Mesendoderm (in vitro differentiated cells): ENCODE measurements around the gene PPP1R27.

Source experiments
- DNase-seq: peaks from one replicate; pipeline ENCODE4 v3.0.0; 2013
- H2AK5ac ChIP-seq: 2 replicates; pipeline ENCODE4 v1.6.1; 2013; ENCODE audit warnings: low read length, inconsistent platforms
- H2BK120ac ChIP-seq: 2 replicates; pipeline ENCODE4 v1.6.1; 2013; ENCODE audit warnings: low read depth, mild to moderate bottlenecking, low read length, moderate library complexity, mixed read lengths
- H2BK15ac ChIP-seq: replicated peaks from 2 replicates; pipeline ENCODE4 v1.6.1; 2013; ENCODE audit warnings: low read depth, mild to moderate bottlenecking, moderate library complexity
- H2BK5ac ChIP-seq: 2 replicates; pipeline ENCODE4 v1.6.1; 2013; ENCODE audit warnings: low read length, inconsistent platforms
- H3K18ac ChIP-seq: 2 replicates; pipeline ENCODE4 v1.6.1; 2013; ENCODE audit warnings: mild to moderate bottlenecking, low read length, mixed read lengths
- H3K23ac ChIP-seq: one replicate; pipeline ENCODE4 v1.6.1; 2013; ENCODE audit warnings: low read length
- H3K27ac ChIP-seq: 2 replicates; pipeline ENCODE4 v1.5.1; 2013; ENCODE audit warnings: low read depth, mild to moderate bottlenecking, inconsistent platforms, low read length, moderate library complexity
- H3K27me3 ChIP-seq: 2 replicates; pipeline ENCODE4 v1.6.1; 2013; ENCODE audit warnings: low read length, control low read depth, mild to moderate bottlenecking, inconsistent platforms; ENCODE audit not compliant: insufficient read depth, poor library complexity
- H3K36me3 ChIP-seq: 2 replicates; pipeline ENCODE4 v1.6.1; 2013; ENCODE audit warnings: low read length, inconsistent platforms; ENCODE audit not compliant: control insufficient read depth, insufficient read depth
- H3K4ac ChIP-seq: one replicate; pipeline ENCODE4 v1.6.1; 2013; ENCODE audit warnings: low read depth, mild to moderate bottlenecking, low read length, moderate library complexity
- H3K4me1 ChIP-seq: 2 replicates; pipeline ENCODE4 v1.6.1; 2013; ENCODE audit warnings: low read depth, low read length, inconsistent platforms; ENCODE audit not compliant: control insufficient read depth
- H3K4me2 ChIP-seq: 2 replicates; pipeline ENCODE4 v1.6.1; 2013; ENCODE audit warnings: low read length
- H3K4me3 ChIP-seq: 2 replicates; pipeline ENCODE4 v1.5.1; 2013; ENCODE audit warnings: mild to moderate bottlenecking, low read length
- H3K56ac ChIP-seq: one replicate; pipeline ENCODE4 v1.6.1; 2013; ENCODE audit warnings: low read length
- H3K79me1 ChIP-seq: 2 replicates; pipeline ENCODE4 v1.6.1; 2013; ENCODE audit warnings: low read length, inconsistent platforms
- H3K79me2 ChIP-seq: 2 replicates; pipeline ENCODE4 v1.6.1; 2013; ENCODE audit warnings: mild to moderate bottlenecking, low read length; ENCODE audit not compliant: control insufficient read depth, insufficient read depth
- H3K9ac ChIP-seq: 2 replicates; pipeline ENCODE4 v1.6.1; 2013; ENCODE audit warnings: low read length, inconsistent platforms
- H4K5ac ChIP-seq: one replicate; pipeline ENCODE4 v1.6.1; 2013; ENCODE audit warnings: low read length
- H4K8ac ChIP-seq: one replicate; pipeline ENCODE4 v1.6.1; 2013; ENCODE audit warnings: low read depth, mild to moderate bottlenecking, control low read depth, low read length, moderate library complexity
- whole genome bisulfite sequencing: extraction: QIAGEN DNeasy Blood & Tissue Kit; methylation state at CpG from one replicate; pipeline ENCODE4 v1.1.7; 2013; ENCODE audit warnings: low lambda C conversion rate, missing lambda C conversion rate; ENCODE audit not compliant: insufficient coverage; ENCODE audit errors: extremely low coverage; 5-methylcytosine and 5-hydroxymethylcytosine counted together

Gene PPP1R27

GRCh38 chr17:81844327-81844851 is 9.5 kb upstream of the PPP1R27 start:
- Histone ChIP-seq H3K4me2 (no peak overlapping the region), H4K5ac (no peak overlapping the region), H2BK5ac (no peak overlapping the region), H2BK120ac (no peak overlapping the region), H3K4ac (no peak overlapping the region), H3K79me1 (no peaks in the 10 kb centered on the region), H2BK15ac (no peak overlapping the region), H3K27ac (no peak overlapping the region), H3K36me3 (peaks cover 23% of the 10 kb centered on the region), H3K27me3 (no peaks in the 10 kb centered on the region), H3K56ac (no peak overlapping the region), H3K23ac (no peak overlapping the region), H3K18ac (no peak overlapping the region), H3K4me3 (no peak overlapping the region), H3K4me1 (no peaks in the 10 kb centered on the region), H2AK5ac (no peak overlapping the region), H3K79me2 (no peaks in the 10 kb centered on the region), H3K9ac (no peak overlapping the region), H4K8ac (no peak overlapping the region)
- no peak for DNase-seq
- WGBS: no CpG with 5 or more reads among the region's 14 CpGs

- Histone ChIP-seq H3K4me2 (no peak overlapping the region), H3K9ac (no peak overlapping the region), H3K36me3 (peaks cover 23% of the 10 kb centered on the region), H3K27ac (no peak overlapping the region), H2BK120ac (no peak overlapping the region), H3K4ac (no peak overlapping the region), H2BK5ac (no peak overlapping the region), H4K8ac (no peak overlapping the region), H3K27me3 (no peaks in the 10 kb centered on the region), H3K79me1 (no peaks in the 10 kb centered on the region), H4K5ac (no peak overlapping the region), H3K23ac (no peak overlapping the region), H3K4me1 (no peaks in the 10 kb centered on the region), H3K18ac (no peak overlapping the region), H3K79me2 (no peaks in the 10 kb centered on the region), H2BK15ac (no peak overlapping the region), H3K56ac (no peak overlapping the region), H3K4me3 (no peak overlapping the region), H2AK5ac (no peak overlapping the region)
- DNase-seq: no peak
- no CpG with 5 or more reads among the region's 30 CpGs for WGBS
Measured at GRCh38 chr17:81843713-81844326, 9.0 kb upstream of the PPP1R27 start.

- Histone ChIP-seq H3K23ac (no peak overlapping the region), H3K79me1 (no peaks in the 10 kb centered on the region), H3K79me2 (no peaks in the 10 kb centered on the region), H2BK120ac (no peak overlapping the region), H3K27ac (no peak overlapping the region), H4K8ac (no peak overlapping the region), H3K56ac (no peak overlapping the region), H3K4me2 (no peak overlapping the region), H3K4me1 (no peaks in the 10 kb centered on the region), H2BK15ac (no peak overlapping the region), H2AK5ac (no peak overlapping the region), H2BK5ac (no peak overlapping the region), H3K36me3 (peaks cover 23% of the 10 kb centered on the region), H3K9ac (no peak overlapping the region), H4K5ac (no peak overlapping the region), H3K18ac (no peak overlapping the region), H3K4me3 (no peak overlapping the region), H3K27me3 (no peaks in the 10 kb centered on the region), H3K4ac (no peak overlapping the region)
- DNase-seq: no peak
- WGBS: no CpG with 5 or more reads among the region's 21 CpGs
Measured at GRCh38 chr17:81842725-81843504, 8.1 kb upstream of the PPP1R27 start.

- WGBS: no CpG with 5 or more reads among the region's 11 CpGs
- H3K79me2 ChIP-seq: no peaks in the 10 kb centered on the region
- H2AK5ac ChIP-seq: no peak overlapping the region
- H3K4me2 ChIP-seq: no peak overlapping the region
- no peak overlapping the region for H3K4me3 ChIP-seq
- no peak overlapping the region for H3K18ac ChIP-seq
- no peaks in the 10 kb centered on the region for H3K4me1 ChIP-seq
- H3K23ac ChIP-seq: no peak overlapping the region
- no peak overlapping the region for H4K5ac ChIP-seq
- no peak overlapping the region for H3K56ac ChIP-seq
- no peak overlapping the region for H2BK15ac ChIP-seq
- H3K79me1 ChIP-seq: no peaks in the 10 kb centered on the region
- no peak overlapping the region for H3K9ac ChIP-seq
- H3K36me3 ChIP-seq: peaks cover 22% of the 10 kb centered on the region
- DNase-seq: no peak
- no peak overlapping the region for H3K27ac ChIP-seq
- no peaks in the 10 kb centered on the region for H3K27me3 ChIP-seq
- H2BK120ac ChIP-seq: no peak overlapping the region
- no peak overlapping the region for H2BK5ac ChIP-seq
- no peak overlapping the region for H4K8ac ChIP-seq
- no peak overlapping the region for H3K4ac ChIP-seq
Measured at GRCh38 chr17:81842378-81842724, 7.5 kb upstream of the PPP1R27 start.

GRCh38 chr17:81841866-81842265 is 7.0 kb upstream of the PPP1R27 start:
- Histone ChIP-seq H2BK15ac (no peak overlapping the region), H3K79me1 (no peaks in the 10 kb centered on the region), H3K4me1 (no peaks in the 10 kb centered on the region), H3K4me2 (no peak overlapping the region), H2AK5ac (no peak overlapping the region), H3K9ac (no peak overlapping the region), H3K56ac (no peak overlapping the region), H3K4ac (no peak overlapping the region), H4K8ac (no peak overlapping the region), H3K27ac (no peak overlapping the region), H3K79me2 (no peaks in the 10 kb centered on the region), H3K23ac (no peak overlapping the region), H2BK120ac (no peak overlapping the region), H3K27me3 (no peaks in the 10 kb centered on the region), H3K36me3 (peaks cover 18% of the 10 kb centered on the region), H3K18ac (no peak overlapping the region), H3K4me3 (no peak overlapping the region), H4K5ac (no peak overlapping the region), H2BK5ac (no peak overlapping the region)
- no peak for DNase-seq
- WGBS: no CpG with 5 or more reads among the region's 15 CpGs
